ENCODE measurements around the gene GRIK2. TPM values are rescaled to one million over a fixed set of nuclear protein-coding genes. Genes with fewer than 3 reads are reported as not detected.

Gene GRIK2
- total and polyA plus RNA-seq, 12 donors: 0.09 to 10.6 (median 1.9) TPM

- Histone ChIP-seq H3K4me1 (replicated peaks in 1 of 2) (no peaks in the 10 kb centered on the region), H3K9me3 (replicated peaks in 1 of 3) (no peaks in the 10 kb centered on the region), H3K36me3 (replicated peaks in 1 of 2) (no peaks in the 10 kb centered on the region), H3K27me3 (no peaks in the 10 kb centered on the region), H3K4me3 (no peak overlapping the region), H3K27ac (no peak overlapping the region)
- no peak for DNase-seq
- 77 to 90% (median 84%) methylated on average over 1 of the region's 1 CpG for WGBS, 4 donors
- intact Hi-C loops (cut with DNase I): no loop called here
- TF ChIP-seq POLR2A (IDR thresholded peaks at IDR 0.05) (no peak), CTCF (IDR thresholded peaks at IDR 0.05) (no peak)
Measured at GRCh38 chr6:101845621-101846020, 452.1 kb downstream of the GRIK2 start.

- DNase-seq: no peak
- WGBS, 4 donors: 41 to 63% (median 56%) methylated on average over 3 of the region's 3 CpGs
- no peaks in the 10 kb centered on the region for H3K4me1 ChIP-seq (replicated peaks in 1 of 2)
- no peaks in the 10 kb centered on the region for H3K36me3 ChIP-seq (replicated peaks in 1 of 2)
- intact Hi-C loops (cut with DNase I): no loop called here
- TF ChIP-seq CTCF (IDR thresholded peaks at IDR 0.05) (no peak), POLR2A (IDR thresholded peaks at IDR 0.05) (no peak)
- H3K27ac ChIP-seq: no peak overlapping the region
- no peaks in the 10 kb centered on the region for H3K27me3 ChIP-seq
- no peak overlapping the region for H3K4me3 ChIP-seq
- H3K9me3 ChIP-seq (replicated peaks in 1 of 3): no peaks in the 10 kb centered on the region
Measured at GRCh38 chr6:101847690-101848089, 454.2 kb downstream of the GRIK2 start.

- H3K36me3 ChIP-seq (replicated peaks in 1 of 2): no peaks in the 10 kb centered on the region
- intact Hi-C loops (cut with DNase I): no loop called here
- TF ChIP-seq POLR2A (IDR thresholded peaks at IDR 0.05) (no peak), CTCF (IDR thresholded peaks at IDR 0.05) (no peak)
- no peak for DNase-seq
- no peaks in the 10 kb centered on the region for H3K4me1 ChIP-seq (replicated peaks in 1 of 2)
- WGBS, 4 donors: 78 to 90% (median 79%) methylated on average over 1 of the region's 1 CpG
- H3K27ac ChIP-seq: no peak overlapping the region
- no peaks in the 10 kb centered on the region for H3K9me3 ChIP-seq (replicated peaks in 1 of 3)
- no peak overlapping the region for H3K4me3 ChIP-seq
- H3K27me3 ChIP-seq: no peaks in the 10 kb centered on the region
Measured at GRCh38 chr6:101851911-101852310, 458.4 kb downstream of the GRIK2 start.

- no peaks in the 10 kb centered on the region for H3K9me3 ChIP-seq (replicated peaks in 1 of 3)
- no peaks in the 10 kb centered on the region for H3K27me3 ChIP-seq
- TF ChIP-seq CTCF (IDR thresholded peaks at IDR 0.05): no peak
- WGBS, 4 donors: 79 to 88% (median 85%) methylated on average over 3 of the region's 3 CpGs
- no peaks in the 10 kb centered on the region for H3K36me3 ChIP-seq (replicated peaks in 1 of 2)
- H3K27ac ChIP-seq: no peak overlapping the region
- intact Hi-C loops (cut with DNase I): no loop called here
- H3K4me3 ChIP-seq: no peak overlapping the region
- DNase-seq: no peak
- no peaks in the 10 kb centered on the region for H3K4me1 ChIP-seq (replicated peaks in 1 of 2)
Measured at GRCh38 chr6:101853231-101854085, 459.9 kb downstream of the GRIK2 start.

Data from adrenal gland (tissue), 12 donors.